Thyroid gland (tissue), 4 donors: Measurements from ENCODE around the gene TMA7. TPM values are rescaled to one million over a fixed set of nuclear protein-coding genes. Genes with fewer than 3 reads are reported as not detected.

Experiments used
- DNase-seq, 2 donors: peaks; one replicate each; pipeline ENCODE4 v3.0.0-alpha.2; 2019
- H3K27ac ChIP-seq, 3 donors: fragments of 200-600 bp; sonication (generic); 1 replicate in 2 of 3; 2 replicates in 1 of 3; pipeline ENCODE4 v1.5.1; 2016 to 2019; ENCODE audit warnings: mild to moderate bottlenecking in 1 of 3, moderate library complexity in 1 of 3
- H3K27me3 ChIP-seq: fragments of 200-600 bp; sonication (generic); one replicate; pipeline ENCODE4 v1.5.1; 2019
- H3K36me3 ChIP-seq, 2 donors: fragments of 200-600 bp; sonication (generic); one replicate each; pipeline ENCODE4 v1.5.1; 2016 to 2019
- H3K4me1 ChIP-seq, 2 donors: fragments of 200-600 bp; sonication (generic); one replicate each; pipeline ENCODE4 v1.5.1; 2017 to 2019
- H3K4me3 ChIP-seq, 3 donors: fragments of 200-600 bp; sonication (generic); replicated peaks in 1 of 3; 1 replicate in 2 of 3; 2 replicates in 1 of 3; pipeline ENCODE4 v1.5.1; 2016; ENCODE audit warnings: mild to moderate bottlenecking in 1 of 3
- H3K9me3 ChIP-seq: fragments of 200-600 bp; sonication (generic); one replicate; pipeline ENCODE4 v1.5.1; 2017
- POLR2A ChIP-seq, 2 donors: fragments of 450-650 bp; IDR thresholded peaks; one replicate each; pipeline ENCODE4 v1.6.1; 2017; ENCODE audit warnings: antibody characterized with exemption in 2 of 2, mild to moderate bottlenecking in 2 of 2, moderate library complexity in 1 of 2
- WGBS, 2 donors: methylation state at CpG; one replicate each; pipeline ENCODE4 v1.1.5; 2017; 5-methylcytosine and 5-hydroxymethylcytosine counted together
- intact Hi-C: fragments of 100-400 bp; cut with DNase I; formaldehyde crosslinking; loops from one replicate; pipeline ENCODE4 v1.15.1; 2023
- total RNA-seq, 4 donors: library from RNA; depleted of rRNA; stranded (reverse); fragments of >200 nt; gene quantifications; one replicate each; pipeline ENCODE4 v1.2.3, GENCODE V29; 2016
- TF ChIP-seq, protein P1 (sequence below), 6 experiments: fragments of 200-600 bp in 3 of 6; fragments of 450-650 bp in 3 of 6; sonication (generic) in 3 of 6; IDR thresholded peaks; one replicate each; pipeline ENCODE4 v1.5.1; 2016 to 2019; ENCODE audit warnings: antibody characterized with exemption in 6 of 6, mild to moderate bottlenecking in 2 of 6, inconsistent platforms in 1 of 6, moderate library complexity in 1 of 6

TMA7 gene
- total RNA-seq, 4 donors from 2014 or later = 133 to 413 (median 301) TPM

GRCh38 chr3:48416091-48416505 is 24.0 kb upstream of the TMA7 start:
- intact Hi-C loops = no loop called here
- TF ChIP-seq POLR2A (IDR thresholded peaks at IDR 0.05) = no peak
- TF ChIP-seq, protein P1, sequence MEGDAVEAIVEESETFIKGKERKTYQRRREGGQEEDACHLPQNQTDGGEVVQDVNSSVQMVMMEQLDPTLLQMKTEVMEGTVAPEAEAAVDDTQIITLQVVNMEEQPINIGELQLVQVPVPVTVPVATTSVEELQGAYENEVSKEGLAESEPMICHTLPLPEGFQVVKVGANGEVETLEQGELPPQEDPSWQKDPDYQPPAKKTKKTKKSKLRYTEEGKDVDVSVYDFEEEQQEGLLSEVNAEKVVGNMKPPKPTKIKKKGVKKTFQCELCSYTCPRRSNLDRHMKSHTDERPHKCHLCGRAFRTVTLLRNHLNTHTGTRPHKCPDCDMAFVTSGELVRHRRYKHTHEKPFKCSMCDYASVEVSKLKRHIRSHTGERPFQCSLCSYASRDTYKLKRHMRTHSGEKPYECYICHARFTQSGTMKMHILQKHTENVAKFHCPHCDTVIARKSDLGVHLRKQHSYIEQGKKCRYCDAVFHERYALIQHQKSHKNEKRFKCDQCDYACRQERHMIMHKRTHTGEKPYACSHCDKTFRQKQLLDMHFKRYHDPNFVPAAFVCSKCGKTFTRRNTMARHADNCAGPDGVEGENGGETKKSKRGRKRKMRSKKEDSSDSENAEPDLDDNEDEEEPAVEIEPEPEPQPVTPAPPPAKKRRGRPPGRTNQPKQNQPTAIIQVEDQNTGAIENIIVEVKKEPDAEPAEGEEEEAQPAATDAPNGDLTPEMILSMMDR (IDR thresholded peaks at IDR 0.05) = no peak
- no peak for DNase-seq
- H3K4me3 ChIP-seq = no peak overlapping the region
- H3K27me3 ChIP-seq = no peaks in the 10 kb centered on the region
- 91 to 92% methylated on average over 14 of the region's 14 CpGs for WGBS, 2 donors
- peaks cover 75 to 87% of the 10 kb centered on the region in 2 donors for H3K36me3 ChIP-seq
- no peaks in the 10 kb centered on the region for H3K9me3 ChIP-seq
- no peaks in the 10 kb centered on the region for H3K4me1 ChIP-seq
- H3K27ac ChIP-seq = no peak overlapping the region

DNA sequence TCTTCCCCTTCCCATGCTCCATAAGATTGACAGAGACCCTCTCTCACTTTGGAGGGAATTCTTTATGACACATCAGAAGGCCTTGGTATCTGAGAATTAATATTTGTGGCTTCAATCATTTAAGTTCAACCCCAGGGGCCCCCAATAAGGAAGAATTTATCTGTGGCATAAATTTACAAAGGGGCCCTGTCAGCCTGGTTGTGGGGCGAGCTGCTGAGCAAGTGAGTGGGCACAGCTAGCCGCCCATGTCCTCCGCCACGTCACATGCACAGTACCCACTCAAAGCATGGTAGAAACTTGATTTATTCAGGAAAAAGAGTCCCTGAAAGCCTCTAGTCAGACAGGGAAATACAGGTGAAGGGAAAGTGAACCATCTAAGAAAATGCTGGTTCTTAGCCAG is 23.5 kb upstream of the TMA7 start:
- TF ChIP-seq, protein P1 (IDR thresholded peaks at IDR 0.05) = no peak
- TF ChIP-seq POLR2A (IDR thresholded peaks at IDR 0.05) = no peak
- DNase-seq = no peak
- H3K4me3 ChIP-seq = no peak overlapping the region
- no peaks in the 10 kb centered on the region for H3K4me1 ChIP-seq
- no peaks in the 10 kb centered on the region for H3K9me3 ChIP-seq
- H3K36me3 ChIP-seq = peaks cover 71 to 82% of the 10 kb centered on the region in 2 donors
- intact Hi-C loops = no loop called here
- no peak overlapping the region for H3K27ac ChIP-seq
- no peaks in the 10 kb centered on the region for H3K27me3 ChIP-seq
- 96 to 99% methylated on average over 4 of the region's 4 CpGs for WGBS, 2 donors

- DNase-seq = no peak
- Histone ChIP-seq H3K27me3 (no peaks in the 10 kb centered on the region), H3K36me3 (peaks cover 60 to 71% of the 10 kb centered on the region in 2 donors), H3K27ac (no peak overlapping the region), H3K4me3 (no peak overlapping the region), H3K9me3 (no peaks in the 10 kb centered on the region), H3K4me1 (peaks cover 0 to 7% of the 10 kb centered on the region in 2 donors)
- intact Hi-C loops = no loop called here
- TF ChIP-seq, protein P1 (IDR thresholded peaks at IDR 0.05) = no peak
- TF ChIP-seq POLR2A (IDR thresholded peaks at IDR 0.05) = no peak
- WGBS, 2 donors = 85 to 97% methylated on average over 4 to 11 of the region's 14 CpGs
Measured at GRCh38 chr3:48417529-48418108, 22.4 kb upstream of the TMA7 start.

- no peaks in the 10 kb centered on the region for H3K27me3 ChIP-seq
- TF ChIP-seq, protein P1 (IDR thresholded peaks at IDR 0.05) = no peak
- TF ChIP-seq POLR2A (IDR thresholded peaks at IDR 0.05) = no peak
- H3K4me1 ChIP-seq = peaks cover 0 to 7% of the 10 kb centered on the region in 2 donors
- intact Hi-C loops = no loop called here
- peaks cover 56 to 68% of the 10 kb centered on the region in 2 donors for H3K36me3 ChIP-seq
- no peak overlapping the region for H3K4me3 ChIP-seq
- WGBS, 2 donors = 95 to 96% methylated on average over 10 to 16 of the region's 17 CpGs
- no peaks in the 10 kb centered on the region for H3K9me3 ChIP-seq
- no peak overlapping the region for H3K27ac ChIP-seq
- no peak for DNase-seq
Measured at GRCh38 chr3:48418140-48418539, 21.9 kb upstream of the TMA7 start.

DNA sequence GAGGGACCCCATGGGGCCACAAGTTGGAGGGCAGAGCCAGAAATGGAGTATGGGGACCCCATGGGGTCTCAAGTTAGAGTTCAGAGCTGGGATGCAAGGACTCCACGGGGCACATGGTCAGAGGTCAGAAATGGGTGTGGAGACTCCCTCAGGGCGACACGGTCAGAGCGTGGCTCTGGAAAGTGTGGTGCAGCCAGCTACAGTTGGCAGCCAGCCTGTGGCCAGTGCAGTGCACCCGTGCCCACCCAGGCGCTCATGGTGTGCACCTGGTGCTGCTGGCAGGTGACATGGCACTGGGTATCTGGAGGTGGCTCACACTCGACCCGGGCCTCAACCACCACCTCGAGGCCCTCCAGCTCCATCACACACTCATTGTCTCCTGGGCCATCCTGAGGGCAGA is 21.4 kb upstream of the TMA7 start:
- Histone ChIP-seq H3K4me1 (peaks cover 0 to 7% of the 10 kb centered on the region in 2 donors), H3K36me3 (peaks cover 54 to 65% of the 10 kb centered on the region in 2 donors), H3K27me3 (no peaks in the 10 kb centered on the region), H3K27ac (no peak overlapping the region), H3K4me3 (no peak overlapping the region), H3K9me3 (no peaks in the 10 kb centered on the region)
- no peak for DNase-seq
- intact Hi-C loops = no loop called here
- TF ChIP-seq POLR2A (IDR thresholded peaks at IDR 0.05) = no peak
- TF ChIP-seq, protein P1 (IDR thresholded peaks at IDR 0.05) = no peak
- 89 to 93% methylated on average over 5 to 9 of the region's 9 CpGs for WGBS, 2 donors
